Stimulated activated CD8-positive, alpha-beta memory T cell treated with anti-CD3 and anti-CD28 coated beads, Interleukin-7, amount 100 ng/mL, for 24 hours (primary cell): ENCODE data around the gene FCHO2.

Source experiments
- DNase-seq: peaks from one replicate; pipeline ENCODE4 v3.0.0-alpha.2; 2020; ENCODE audit warnings: low read depth

FCHO2 gene

DNA sequence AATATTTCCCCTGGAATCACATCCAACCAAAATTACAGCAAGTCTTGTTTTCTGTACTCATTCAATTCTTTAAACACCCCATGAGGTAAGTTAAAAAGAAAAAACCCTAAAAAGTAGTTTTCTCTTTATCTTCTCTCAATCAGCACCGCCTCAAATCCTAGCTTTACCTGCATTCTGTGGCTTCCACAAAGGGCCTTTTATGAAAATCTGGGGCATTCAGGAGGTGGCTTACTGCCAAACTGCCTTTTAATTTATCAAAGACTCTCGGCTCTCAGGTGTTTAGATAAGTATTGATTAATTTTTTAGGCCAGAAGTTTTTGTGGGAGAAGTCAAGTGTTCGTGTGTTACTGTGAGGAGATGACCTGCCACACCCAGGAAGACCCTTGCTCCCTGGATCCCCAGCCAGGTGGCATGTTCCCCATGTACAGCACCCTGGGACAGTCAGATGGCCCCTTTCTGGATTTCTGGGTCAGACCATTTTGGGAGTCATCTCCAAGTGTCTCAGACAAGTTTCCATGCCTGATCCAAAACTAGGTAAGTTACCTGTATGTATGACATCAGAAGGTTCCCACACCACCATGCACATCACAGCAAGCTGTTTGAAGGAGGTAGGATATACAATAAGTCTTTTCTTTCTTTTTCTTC, 158.3 kb downstream of the FCHO2 start:
- DNase-seq: no peak

DNA sequence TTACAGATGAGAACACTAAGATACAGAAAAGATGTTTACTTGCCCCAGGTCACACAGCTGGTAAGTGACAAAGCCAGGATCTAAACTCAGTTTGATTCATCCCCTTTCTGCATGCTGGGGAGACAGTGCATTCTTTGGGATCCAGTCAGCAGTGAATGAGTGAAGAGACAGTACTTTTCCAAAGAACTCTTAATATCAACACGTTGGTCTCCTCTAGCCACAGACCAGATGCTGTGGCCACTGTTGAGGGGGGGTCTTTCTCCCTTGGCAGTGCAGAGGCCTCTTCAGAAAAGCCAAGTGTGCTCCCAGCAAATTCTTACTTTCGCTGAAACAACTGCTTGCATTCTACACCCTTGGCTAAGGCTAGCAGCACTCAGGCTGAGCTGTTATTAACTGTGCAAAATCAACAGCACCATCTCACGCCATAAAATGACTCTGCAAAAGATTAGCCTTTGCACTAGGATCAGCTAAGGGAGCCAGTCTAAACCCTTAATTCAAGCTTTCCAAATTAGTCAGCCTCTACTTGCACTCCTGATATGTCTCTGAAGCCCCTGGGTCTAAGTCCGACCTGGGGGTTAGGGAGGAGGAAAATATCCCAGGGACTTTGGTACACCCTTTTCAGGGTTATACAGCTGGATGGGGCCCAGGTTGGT, 159.7 kb downstream of the FCHO2 start:
- no peak for DNase-seq

DNA sequence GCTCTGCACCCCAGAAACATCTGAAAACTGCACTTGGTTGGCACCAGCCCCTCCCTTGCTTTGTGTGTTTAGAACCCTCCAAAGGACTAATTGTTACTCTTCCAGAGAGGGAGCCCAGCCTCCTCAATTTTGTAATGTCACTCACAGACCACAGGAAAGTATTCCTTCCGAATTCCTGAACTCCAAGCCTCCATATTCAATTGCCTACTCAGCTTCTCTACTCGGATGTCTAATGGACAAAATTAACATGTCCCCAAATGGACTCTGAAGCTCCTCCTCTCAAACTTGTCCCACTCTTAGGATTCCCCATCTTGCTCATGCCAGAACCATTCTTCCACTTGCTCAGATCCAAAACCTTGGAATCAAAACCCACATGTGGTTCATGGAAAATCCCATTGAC, 160.7 kb downstream of the FCHO2 start:
- no peak for DNase-seq

DNA sequence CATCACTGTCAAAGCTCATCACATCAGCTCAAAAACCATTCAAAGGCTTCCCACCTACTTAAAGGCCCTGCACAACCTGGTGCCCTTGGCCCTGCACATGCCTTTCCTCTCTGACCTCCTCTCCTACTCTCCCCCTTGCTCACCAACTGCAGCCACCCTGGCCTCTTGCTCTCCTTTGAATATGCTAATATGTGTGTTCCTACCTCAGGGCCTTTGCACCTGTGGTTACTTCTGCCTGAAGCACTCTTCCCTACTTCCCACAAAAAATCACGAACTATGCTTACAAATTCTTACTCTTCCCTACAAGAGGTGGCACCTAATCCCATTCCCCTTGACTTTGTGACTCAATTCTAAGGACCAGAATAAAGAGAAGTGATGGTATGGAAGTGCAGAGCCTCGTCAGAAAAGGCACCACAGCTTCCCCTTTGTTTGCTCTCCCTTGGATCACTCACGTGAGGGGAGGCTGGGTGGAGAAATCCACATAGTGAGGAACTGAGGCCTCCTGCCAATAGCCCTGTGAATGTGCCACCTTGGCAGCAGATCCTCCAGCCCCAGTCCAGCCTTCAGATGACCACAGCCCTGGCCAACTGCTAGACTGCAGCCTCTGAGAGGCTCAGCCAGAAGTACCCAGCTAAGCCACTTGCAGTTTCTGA, 161.4 kb downstream of the FCHO2 start:
- no peak for DNase-seq

DNA sequence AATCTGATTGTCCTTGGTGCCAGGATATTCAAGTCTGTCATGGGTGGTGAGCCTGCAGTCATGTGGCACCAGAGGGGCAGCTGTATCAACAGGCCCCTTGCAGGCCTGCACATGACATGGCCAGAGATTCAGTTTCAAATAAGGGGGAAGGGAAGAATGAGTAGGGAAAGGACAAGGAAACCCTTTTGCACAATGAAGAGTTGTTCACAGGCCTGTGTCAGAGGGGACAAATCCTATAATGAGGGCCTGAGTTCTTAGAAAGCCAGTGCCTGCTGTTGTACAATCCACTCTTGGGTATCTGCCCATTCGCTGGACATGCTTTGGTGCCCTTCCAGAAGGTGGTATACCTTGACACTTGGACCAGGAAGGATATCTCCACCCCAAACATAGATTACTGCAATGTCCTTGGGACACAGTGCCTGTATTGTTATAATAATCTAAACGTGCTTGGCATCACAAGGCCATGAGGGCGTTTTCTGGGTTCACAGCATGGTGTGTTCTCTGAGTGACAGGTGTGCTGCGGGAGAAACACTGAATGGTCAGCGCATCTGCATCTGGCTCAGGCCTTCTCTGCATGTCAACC, 162.6 kb downstream of the FCHO2 start:
- no peak for DNase-seq

DNA sequence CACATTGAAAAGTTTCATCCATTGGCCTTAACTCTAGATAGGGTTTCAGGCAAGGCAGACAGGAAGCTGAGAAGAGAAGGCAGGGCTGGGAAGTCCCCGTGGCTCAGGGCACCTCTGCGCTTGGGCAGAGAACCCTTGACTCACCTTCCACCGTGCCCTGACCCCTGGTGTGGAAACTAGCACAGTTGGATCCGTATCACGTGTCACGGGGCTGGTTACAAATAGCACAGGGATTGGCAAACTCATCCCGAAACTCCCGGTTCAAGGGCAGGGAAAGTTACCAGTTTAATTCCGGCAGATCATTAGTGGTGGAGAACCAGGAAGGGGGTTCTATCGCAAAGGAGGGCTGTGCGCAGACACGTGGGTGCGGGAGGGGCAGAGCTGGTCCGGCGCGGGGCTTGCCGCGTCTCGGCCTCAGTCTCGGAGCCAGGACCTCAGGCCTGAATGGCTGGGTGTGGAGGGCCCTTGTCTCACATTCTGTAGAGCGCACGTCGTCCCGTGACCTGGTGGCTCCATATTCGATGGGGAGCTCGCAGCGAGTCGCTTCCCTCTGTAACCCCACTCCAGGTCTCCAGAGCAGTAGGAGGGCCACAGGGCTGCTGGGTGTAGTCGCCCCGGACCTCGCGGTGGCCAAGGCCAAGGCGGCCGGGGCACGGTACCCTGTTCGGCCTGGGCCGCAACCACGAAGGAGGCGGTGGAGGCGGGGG, 163.8 kb downstream of the FCHO2 start:
- DNase-seq: no peak

DNA sequence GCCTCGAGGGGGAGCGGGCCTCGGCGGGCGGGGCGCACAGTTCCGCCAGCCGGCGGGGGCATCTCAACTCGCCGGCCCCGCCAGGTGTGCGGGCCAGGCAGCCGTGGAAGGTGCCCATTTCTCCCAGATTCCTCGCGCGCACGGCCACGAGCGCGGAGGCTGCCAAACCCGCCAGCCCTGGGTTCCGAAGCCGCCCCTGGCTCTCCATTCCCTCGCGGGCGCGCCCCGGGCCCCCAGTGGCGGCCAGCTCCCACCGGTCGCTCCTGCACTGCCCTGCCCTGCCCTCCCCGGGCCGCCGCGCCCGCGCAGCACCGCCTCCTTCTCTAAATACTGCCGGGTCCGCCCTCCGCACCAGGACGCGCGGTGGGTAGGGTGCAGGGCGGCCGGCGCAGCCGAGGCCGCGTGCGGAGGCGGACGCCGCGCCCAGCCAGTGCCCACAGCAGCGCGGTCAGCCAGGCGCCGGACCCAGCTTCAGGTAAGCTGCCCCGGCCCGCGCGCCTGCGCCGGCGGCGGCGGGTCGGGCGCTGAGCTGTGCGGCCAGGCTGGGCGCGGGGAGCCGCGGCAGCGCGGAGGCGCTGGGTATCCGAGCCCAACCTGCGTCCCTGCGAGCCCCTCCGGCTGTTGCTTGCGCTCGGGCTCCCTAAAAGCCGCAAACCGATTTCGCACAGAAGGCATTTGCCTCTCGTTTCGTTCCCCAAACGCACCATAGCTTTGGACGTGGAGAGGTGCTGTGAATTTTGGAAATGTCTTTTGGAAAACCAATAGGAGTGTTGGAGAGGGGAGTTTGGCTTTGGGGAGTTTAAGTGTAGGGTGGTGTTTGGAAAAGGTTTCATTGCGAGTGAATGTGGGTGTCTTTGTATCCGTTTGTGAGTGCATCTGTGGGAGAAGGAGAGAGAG, 164.6 kb downstream of the FCHO2 start, which contains the start of gene TMEM171:
TSS of gene TMEM171 (plus strand) at position 354 of the 897 bp plus-strand sequence. CDS start 2,799 bp downstream, outside the sequence.
- DNase-seq: no peak

DNA sequence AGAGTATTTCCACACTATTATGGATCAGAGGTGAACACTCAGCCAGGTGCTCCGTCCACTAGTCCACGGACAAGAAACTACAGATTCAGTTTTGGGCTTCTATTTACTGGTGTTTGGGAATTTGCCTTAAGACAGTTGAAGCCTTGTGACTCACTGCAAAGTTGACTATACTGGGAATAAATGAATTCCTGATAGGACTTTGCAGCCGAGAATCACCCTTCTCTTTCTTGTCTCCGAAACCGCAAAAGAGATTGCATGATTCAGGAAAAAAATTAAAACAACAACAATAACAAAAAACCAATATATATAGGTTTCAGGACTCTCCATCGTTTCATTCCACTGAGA, 165.2 kb downstream of the FCHO2 start:
- no peak for DNase-seq

DNA sequence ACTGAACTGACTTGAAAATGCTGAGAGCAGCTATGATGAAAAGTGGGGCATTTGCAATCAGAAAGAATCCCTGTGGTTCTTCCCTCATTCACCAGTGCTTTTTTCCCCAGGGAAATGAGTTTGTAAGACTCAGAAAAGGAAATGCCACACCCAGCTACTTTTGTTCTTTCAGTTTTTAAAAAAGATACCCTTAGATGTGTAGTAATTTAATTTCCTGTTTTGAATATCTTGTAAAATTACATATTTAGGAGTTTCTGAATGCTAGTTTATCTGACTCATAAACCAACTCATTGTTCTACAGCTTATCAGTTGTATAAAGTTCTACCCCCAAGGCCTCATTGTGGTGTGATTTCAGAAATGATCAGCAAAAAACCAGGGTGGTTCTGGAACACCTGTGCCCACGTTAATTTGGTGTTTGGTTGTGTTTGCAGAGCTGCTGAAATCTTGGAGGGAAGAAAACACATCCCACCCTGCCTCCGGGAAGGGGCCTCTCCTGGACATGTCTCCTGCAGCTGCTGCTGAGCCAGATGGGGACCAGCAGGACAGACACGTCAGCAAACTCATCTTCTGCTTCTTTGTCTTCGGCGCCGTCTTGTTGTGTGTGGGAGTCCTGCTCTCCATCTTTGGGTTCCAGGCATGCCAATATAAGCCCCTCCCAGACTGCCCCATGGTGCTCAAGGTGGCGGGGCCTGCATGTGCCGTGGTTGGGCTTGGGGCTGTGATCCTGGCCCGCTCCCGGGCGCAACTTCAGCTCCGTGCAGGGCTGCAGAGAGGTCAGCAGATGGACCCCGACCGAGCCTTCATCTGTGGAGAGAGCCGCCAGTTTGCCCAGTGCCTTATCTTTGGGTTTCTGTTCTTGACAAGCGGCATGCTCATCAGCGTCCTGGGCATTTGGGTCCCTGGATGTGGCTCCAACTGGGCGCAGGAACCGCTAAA, 167.3 kb downstream of the FCHO2 start:
- DNase-seq: no peak

DNA sequence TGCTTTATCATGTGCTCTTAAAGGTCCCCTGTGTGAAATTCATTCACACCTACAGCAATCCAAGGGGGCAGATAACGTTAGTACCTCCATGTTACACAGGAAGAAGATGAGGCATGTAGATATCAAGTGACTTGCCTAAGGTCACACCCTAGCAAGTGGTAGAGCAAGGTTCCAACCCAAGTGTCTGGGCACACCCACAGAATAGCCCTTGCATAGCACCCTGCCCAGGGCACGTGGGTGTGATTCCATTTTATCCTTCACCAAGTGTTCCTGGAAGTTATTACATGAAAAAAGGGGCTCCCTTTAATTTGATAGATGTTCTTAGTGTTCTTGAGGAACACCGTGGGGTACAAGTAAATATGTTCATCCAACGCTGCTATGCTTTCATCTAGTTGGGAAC, 169.4 kb downstream of the FCHO2 start:
- no peak for DNase-seq

DNA sequence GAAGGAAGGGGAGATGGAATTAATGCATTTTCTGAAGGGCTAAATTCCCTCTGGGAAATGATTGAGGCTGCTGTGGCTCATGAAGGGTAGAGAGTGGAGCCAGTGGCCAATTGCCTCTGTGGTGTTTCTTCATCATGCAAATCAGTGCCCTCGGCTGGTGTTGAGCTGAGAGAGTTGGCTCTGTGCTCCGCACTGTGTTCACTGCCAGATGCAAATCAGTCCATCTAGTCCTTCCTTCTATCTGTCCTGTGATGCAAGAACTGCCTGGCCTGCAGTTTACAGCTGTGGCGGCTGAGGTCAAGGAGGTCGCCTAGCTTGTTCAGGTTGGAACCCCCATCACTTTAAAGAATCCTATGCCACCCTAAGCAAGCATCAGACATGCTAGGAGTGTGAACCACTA, 170.5 kb downstream of the FCHO2 start:
- DNase-seq: no peak

DNA sequence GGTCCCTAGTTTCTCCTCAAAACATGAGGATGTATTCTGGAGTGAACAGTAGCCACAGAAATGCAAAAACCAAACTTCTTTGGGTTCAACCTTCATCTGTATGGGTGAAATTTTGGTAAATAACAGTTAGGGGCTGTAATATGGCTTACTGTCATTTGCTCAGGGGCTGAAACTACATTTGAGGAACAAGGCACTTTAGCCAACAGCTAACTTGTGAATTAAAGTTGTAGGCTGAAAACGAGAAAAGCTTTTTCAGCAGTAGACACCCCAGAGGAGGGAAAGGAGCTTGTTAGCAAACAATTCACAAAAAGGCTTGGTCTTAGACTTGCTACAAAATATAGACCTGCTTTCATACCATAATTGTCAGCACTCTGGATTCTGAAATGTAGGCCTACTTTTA, 171.1 kb downstream of the FCHO2 start:
- no peak for DNase-seq

DNA sequence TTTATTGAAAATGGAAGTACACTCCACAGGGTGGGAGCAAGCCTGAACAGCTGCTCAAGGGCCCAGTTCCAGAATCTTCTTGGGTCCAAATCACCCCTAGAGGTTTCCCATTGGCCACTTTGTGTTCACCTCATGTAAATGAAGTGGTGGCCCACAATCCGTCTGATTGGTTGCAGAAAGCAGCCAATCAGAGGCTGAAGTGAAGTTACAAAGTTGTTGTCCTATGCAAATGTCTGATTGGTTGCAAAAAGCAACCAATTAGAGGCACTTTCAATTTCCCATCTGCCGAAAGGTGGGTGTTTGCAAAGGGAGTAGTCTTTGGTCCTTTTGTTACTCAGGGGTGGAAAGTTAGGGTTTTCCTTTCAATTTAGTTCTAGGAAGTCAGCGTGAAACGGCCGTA, 173.3 kb downstream of the FCHO2 start:
- no peak for DNase-seq

DNA sequence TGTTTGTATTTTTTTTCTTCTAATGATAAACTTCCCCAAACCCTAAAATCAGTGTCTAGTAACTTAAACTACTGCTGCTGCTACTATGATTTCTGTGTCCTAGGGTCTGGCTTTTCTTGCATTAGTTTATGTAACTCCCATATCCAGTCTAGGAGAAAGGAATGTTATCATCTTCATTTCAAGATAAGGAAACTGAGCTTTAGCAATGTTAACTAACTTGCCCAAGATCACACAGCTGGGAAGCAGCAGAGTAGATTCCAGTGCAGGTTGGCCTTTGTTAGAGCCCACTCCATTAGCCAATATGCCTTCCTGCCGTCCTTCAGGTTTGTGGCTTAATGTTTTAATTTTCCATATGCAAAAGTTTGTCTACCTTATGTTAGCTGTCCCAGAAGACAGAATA, 175.0 kb downstream of the FCHO2 start:
- DNase-seq: no peak

DNA sequence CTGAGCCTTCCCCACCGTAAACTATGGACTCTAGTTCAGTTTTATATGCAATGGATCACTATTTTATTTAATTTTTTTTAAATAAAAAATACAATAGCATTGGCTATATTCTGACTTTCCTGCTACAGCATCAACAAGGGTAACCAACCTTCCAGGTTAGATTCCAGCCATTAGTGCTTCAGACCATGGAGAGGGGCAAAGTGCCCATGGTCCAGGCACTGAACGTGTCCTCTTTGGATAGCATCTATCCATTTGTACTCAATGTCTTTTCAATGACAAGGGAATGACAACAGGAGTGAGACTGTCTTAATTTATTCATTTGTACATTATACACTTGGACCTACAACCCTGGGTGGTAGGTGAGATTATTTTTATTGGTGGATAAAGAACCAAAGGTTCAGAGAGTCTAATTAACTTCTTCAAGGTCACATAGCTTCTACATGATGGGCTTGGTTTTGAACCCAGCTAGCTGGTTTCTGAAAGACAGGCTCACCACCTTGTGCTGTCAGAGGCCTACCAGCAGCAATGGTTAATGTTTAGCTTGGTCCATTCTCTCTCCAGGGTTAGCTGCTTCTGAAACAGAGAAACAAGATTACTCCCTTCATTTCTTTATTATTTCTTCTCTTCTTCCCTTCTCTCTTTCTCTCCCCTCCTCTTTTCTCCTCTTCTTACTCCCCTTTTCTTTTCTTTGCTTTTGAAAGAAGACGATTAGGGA, 176.0 kb downstream of the FCHO2 start:
- no peak for DNase-seq

DNA sequence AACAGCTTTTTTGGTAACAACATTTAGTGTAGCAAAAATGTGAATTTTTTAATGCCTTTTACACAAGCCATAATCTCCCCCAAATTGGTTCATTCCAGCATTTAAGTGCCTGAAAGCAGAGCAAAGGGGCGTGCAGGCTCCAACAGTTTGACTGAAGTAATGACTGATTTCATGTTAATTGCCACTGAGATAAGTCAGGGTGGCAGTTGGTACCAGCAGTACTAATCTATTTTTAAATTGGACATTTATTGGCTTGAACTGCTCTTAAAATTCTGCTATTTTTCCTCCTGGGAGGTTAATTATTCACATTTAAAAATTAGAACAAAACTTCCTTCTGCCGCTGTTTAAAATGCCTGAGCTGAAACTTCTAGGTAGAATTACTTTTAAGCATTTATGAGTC, 176.9 kb downstream of the FCHO2 start:
- no peak for DNase-seq

DNA sequence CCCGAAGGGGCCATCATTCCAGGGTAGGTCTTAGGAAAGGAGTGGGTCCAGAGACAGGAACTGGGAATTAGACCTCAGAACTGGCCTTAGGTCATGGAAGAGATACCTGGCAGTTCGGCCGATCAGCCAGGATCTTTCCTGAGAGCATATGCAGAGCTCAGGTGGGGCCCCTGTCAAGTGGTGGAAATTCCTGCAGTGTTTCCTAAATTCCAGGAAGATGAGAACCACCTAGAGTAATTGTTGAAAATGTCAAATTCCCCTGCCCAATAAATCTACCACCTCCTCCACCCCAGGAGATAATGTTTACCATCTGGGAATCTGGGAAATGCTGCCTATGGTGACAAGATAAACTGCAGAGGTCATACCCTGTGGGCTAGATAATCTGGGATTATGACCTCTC, 179.2 kb downstream of the FCHO2 start:
- DNase-seq: no peak

DNA sequence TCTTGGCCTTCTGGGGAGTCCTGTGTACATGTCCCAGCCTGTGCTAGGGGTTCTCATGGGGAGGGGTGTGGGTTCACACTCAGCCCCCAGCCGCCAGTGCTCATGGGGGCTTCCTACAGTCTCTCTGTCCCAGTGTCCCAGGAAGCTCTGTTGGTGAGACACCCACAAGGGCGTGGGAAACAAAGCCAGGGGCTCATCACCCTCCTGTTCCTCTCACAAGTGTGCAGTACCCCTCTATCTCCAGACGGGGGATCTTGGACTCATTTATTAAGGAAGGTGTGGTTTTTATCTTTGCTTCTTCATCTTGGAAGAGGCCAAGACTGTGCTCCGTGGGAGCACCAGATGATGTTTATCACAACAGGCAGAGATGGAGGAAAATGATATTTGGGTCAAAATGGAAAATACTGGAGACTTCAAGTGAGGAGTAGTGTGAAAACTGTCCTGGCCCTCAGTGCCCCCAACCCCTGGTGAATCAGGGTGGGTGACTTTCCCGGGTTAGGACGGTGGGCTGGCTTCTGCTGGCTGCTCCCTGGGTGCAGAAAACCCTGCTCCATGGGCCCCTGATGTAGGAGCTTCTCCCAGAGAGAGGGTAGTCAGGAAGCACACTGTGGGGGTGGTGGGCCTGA, 179.7 kb downstream of the FCHO2 start:
- DNase-seq: no peak

DNA sequence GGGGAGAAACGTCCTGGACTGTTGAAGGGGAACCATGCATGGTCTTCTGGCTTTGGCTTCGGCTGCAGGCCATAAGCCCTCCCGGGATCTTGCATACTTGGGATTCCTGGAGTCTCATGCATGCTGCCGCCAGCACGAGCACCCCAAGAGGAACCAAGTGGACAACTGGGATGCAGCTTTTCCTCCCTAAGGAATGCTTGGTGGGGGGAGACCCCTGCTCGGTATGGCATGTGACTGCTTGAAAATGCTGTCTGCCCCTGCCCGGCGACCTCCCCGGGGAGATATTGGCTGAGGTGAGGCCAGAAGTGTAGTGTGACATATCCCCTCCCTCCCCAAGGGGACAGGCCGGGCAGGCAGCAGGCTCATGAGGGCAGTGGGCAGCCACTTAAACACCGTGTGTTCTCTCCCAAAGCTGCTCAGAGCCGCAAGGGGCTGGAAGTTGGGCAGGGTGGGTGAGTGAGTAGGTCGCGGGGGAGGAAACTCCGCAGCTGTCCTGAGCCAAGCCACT, 180.3 kb downstream of the FCHO2 start:
- DNase-seq: no peak
